HAP-1 (cell line): ENCODE results near the gene CPSF3.
"Not testable (repeated sequence)": the region's sequence is repeated elsewhere in the genome, so short reads cannot be mapped to it uniquely, and the experiment has no call there.

Experiments
- DNase-seq, 2 experiments: peaks; one replicate each; pipeline ENCODE4 v3.0.0-alpha.2; 2016 to 2020; ENCODE audit warnings: low spot score in 2 of 2
- H3K27me3 ChIP-seq: fragments of 250-450 bp; sonication (Bioruptor Pico); 2 replicates; pipeline ENCODE4 v1.5.1; 2020; ENCODE audit warnings: low read depth, mild to moderate bottlenecking, moderate library complexity
- H3K36me3 ChIP-seq: fragments of 250-450 bp; sonication (Bioruptor Pico); replicated peaks from 2 replicates; pipeline ENCODE4 v1.5.1; 2020; ENCODE audit warnings: mild to moderate bottlenecking
- H3K4me1 ChIP-seq: fragments of 250-450 bp; sonication (Bioruptor Pico); 2 replicates; pipeline ENCODE4 v1.5.1; 2020; ENCODE audit warnings: mild to moderate bottlenecking
- H3K4me3 ChIP-seq: fragments of 250-450 bp; sonication (Bioruptor Pico); 2 replicates; pipeline ENCODE4 v1.5.1; 2020; ENCODE audit warnings: mild to moderate bottlenecking, moderate library complexity
- H3K9me3 ChIP-seq: fragments of 250-450 bp; sonication (Bioruptor Pico); 2 replicates; pipeline ENCODE4 v1.5.1; 2020; ENCODE audit warnings: mild to moderate bottlenecking, moderate library complexity
- in situ Hi-C: fragments of 300-500 bp; cut with MboI; formaldehyde crosslinking; loops from 3 replicates; pipeline ENCODE4 v1.14.3; 2020; ENCODE audit warnings: low sequenced_read_pairs, inconsistent platforms, mixed read lengths

The CPSF3 gene

GRCh38 chr2:9513946-9514345 is 90.5 kb downstream of the CPSF3 start:
- H3K4me3 ChIP-seq, H3K9me3 ChIP-seq, H3K4me1 ChIP-seq, H3K27me3 ChIP-seq, in situ Hi-C loops, DNase-seq: not testable (repeated sequence)
- peaks cover 19% of the 10 kb centered on the region for H3K36me3 ChIP-seq

GRCh38 chr2:9517118-9517782 is 93.8 kb downstream of the CPSF3 start:
- DNase-seq: no peak
- no peaks in the 10 kb centered on the region for H3K9me3 ChIP-seq
- peaks cover 26% of the 10 kb centered on the region for H3K36me3 ChIP-seq
- in situ Hi-C loops: no loop called here
- H3K27me3 ChIP-seq: no peaks in the 10 kb centered on the region
- no peak overlapping the region for H3K4me3 ChIP-seq
- H3K4me1 ChIP-seq: no peaks in the 10 kb centered on the region

GRCh38 chr2:9518163-9518562 is 94.7 kb downstream of the CPSF3 start:
- H3K27me3 ChIP-seq: no peaks in the 10 kb centered on the region
- H3K4me1 ChIP-seq: peaks cover 7% of the 10 kb centered on the region
- no peaks in the 10 kb centered on the region for H3K9me3 ChIP-seq
- DNase-seq: no peak
- in situ Hi-C loops: no loop called here
- no peak overlapping the region for H3K4me3 ChIP-seq
- peaks cover 22% of the 10 kb centered on the region for H3K36me3 ChIP-seq

GRCh38 chr2:9518780-9519179 is 95.3 kb downstream of the CPSF3 start:
- H3K36me3 ChIP-seq: peaks cover 19% of the 10 kb centered on the region
- no peak for DNase-seq
- H3K4me3 ChIP-seq: no peak overlapping the region
- no peaks in the 10 kb centered on the region for H3K27me3 ChIP-seq
- no peaks in the 10 kb centered on the region for H3K9me3 ChIP-seq
- in situ Hi-C loops: no loop called here
- peaks cover 12% of the 10 kb centered on the region for H3K4me1 ChIP-seq

DNA sequence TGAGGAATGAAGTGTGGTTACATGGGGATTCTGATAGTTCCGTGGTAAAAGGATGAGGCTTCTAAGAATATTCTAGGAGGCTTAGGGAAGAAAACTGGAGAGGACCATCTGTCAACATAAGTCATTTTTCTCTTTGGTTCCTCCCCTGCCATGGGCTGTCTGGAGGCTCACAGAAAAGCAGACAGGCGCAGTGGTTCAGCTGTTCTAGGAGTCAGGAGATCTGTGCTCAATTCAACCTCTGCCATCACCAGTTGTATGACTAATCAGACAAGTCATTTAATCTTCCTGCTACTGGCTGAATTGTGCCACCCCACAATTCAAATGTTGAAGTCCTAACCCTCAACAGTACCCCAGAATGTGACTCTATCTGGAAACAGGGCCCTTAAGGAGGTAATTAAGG is 95.8 kb downstream of the CPSF3 start:
- no peak for DNase-seq
- peaks cover 19% of the 10 kb centered on the region for H3K36me3 ChIP-seq
- no peaks in the 10 kb centered on the region for H3K27me3 ChIP-seq
- in situ Hi-C loops: no loop called here
- H3K4me3 ChIP-seq: no peak overlapping the region
- H3K4me1 ChIP-seq: peaks cover 12% of the 10 kb centered on the region
- H3K9me3 ChIP-seq: no peaks in the 10 kb centered on the region
